OCI-LY3 (cell line): Measurements from ENCODE around the gene DYNLT1.

Experiments
- EZH2phosphoT487 ChIP-seq: fragments of 200-600 bp; shearing (Covaris generic); IDR thresholded peaks from 2 replicates; pipeline ENCODE4 v1.6.1; 2018; ENCODE audit warnings: antibody characterized with exemption, mixed run types, low read depth
- TF ChIP-seq, protein P1 (sequence below): fragments of 200-600, 300-600 bp; sonication (generic); IDR thresholded peaks from 2 replicates; pipeline ENCODE4 v1.5.1; 2014; ENCODE audit warnings: antibody characterized with exemption, low read length, low read depth

DNA sequence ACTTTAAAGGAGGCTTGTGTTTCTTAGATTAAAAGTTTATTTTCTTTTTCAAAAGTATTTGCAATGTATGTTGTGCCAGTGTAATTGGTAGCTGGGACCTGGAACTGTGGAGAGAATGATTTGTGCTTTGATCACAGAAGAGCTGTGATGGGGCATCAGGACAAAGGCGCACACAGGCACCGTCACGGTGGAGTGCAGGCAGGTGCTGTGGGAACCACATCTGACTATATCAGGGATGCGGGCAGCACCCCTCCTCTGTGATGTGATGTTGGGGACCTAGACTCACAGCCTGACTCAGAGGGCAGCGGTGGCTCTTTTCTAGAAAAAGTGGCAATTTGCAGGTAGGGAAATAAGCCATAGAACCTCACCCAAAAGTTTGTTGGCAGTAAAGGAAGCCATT lies 39.8 kb upstream of the DYNLT1 start:
- TF ChIP-seq, protein P1, sequence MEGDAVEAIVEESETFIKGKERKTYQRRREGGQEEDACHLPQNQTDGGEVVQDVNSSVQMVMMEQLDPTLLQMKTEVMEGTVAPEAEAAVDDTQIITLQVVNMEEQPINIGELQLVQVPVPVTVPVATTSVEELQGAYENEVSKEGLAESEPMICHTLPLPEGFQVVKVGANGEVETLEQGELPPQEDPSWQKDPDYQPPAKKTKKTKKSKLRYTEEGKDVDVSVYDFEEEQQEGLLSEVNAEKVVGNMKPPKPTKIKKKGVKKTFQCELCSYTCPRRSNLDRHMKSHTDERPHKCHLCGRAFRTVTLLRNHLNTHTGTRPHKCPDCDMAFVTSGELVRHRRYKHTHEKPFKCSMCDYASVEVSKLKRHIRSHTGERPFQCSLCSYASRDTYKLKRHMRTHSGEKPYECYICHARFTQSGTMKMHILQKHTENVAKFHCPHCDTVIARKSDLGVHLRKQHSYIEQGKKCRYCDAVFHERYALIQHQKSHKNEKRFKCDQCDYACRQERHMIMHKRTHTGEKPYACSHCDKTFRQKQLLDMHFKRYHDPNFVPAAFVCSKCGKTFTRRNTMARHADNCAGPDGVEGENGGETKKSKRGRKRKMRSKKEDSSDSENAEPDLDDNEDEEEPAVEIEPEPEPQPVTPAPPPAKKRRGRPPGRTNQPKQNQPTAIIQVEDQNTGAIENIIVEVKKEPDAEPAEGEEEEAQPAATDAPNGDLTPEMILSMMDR: no peak
- TF ChIP-seq EZH2phosphoT487: no peak
